GM18909 (cell line): ENCODE measurements around the gene RNF38.
"Not testable (repeated sequence)": the region's sequence is repeated elsewhere in the genome, so short reads cannot be mapped to it uniquely, and the experiment has no call there.

ENCODE experiments used
- ATAC-seq: cut with Tn5 transposase; IDR thresholded peaks from one replicate; pipeline ENCODE4 v1.9.1; 2021; ENCODE audit warnings: mild to moderate bottlenecking; ENCODE audit not compliant: unreplicated experiment, poor library complexity

The RNF38 gene

DNA sequence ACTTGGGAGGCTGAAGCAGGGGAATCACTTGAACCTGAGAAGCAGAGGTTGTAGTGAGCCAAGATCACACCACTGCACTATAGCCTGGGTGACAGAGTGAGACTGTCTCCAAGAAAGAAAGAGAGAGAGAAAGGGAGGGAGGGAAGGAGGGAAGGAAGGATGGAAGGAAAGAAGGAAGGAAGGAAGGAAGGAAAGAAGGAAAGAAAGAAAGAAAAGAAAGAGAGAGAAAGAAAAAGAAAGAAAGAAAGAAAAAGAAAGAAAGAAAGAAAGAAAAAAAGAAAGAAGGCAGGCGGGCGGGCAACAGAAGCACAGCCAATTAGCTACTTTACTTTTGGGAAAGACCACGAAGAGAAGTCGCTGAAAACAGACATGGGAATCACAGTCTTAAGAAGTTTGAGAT is 9.0 kb upstream of the RNF38 start:
- not testable (repeated sequence) for ATAC-seq

DNA sequence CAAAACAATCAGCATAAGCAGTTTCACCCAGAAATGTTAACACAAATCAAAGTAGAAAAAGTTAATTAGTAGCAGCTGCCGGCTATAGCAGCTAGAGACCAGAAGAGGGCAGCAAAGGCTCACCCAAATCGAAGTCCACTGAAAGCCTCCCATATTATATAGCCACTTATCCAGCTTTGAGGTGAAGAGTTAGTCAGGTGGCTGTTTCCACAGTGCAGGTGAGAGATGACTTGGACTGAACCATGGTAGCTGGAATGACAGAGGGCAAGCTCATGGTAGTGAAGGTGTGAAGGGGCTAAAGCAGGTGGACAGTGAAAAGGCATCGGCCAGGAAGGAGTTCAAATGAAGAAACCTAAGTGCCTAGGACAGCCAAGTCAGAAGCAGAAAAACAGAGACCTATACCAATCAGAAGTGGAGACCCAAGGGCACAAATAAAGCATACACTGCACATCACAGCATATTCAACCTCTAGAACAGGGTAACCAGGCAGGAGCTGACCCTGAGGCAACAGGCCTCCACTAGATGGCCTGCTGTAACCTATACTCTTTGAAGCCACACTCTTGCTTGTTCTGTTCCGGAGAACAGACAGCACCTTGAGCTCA is 7.2 kb upstream of the RNF38 start:
- ATAC-seq, result peak; percentile 43

DNA sequence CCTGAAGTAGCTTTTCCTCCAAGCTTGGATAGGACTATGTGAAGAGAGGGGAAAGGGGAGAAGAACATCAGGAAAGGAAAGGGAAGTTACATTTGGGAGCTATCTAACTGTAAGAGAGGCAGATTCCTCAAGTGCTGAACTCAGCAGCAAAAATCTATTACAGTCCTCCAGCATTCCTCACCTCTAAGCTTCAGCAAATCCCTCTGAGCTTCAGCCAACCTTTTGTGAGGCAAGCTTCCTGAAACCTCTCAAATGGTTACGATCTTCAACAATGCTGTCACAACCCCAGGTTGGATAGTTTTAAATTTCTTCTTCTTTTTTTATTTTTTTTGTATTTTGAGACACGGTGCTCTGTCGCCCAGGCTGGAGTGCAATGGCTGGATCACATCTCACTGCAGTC is 2.5 kb upstream of the RNF38 start:
- ATAC-seq, result no peak

DNA sequence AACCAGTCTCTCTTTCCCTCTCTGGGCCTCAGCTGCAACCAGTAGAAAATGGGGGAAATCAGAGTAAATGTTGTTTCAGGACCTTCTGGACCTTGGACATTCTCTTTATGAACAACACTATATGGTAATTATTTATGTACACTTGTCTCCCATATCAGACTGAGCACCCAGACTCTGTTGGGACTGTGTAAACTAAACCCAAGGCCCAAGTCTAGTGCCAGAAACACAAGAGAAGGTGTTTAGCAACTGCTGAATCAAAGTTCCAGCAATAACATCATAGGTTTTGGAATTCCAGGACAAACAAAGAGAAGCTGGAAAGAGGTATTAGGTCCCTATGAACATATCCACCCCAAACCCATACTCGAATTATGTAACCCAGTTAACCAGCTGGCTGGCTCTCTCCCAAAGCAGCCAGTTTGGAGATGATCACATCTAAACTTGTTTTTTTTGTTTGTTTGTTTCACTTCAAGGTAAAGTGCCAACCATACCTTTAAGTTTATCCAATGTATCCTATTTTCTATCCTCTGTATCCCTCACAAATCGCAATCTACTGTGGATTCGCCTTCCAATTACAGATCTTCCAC is 1.9 kb upstream of the RNF38 start:
- ATAC-seq, result no peak

DNA sequence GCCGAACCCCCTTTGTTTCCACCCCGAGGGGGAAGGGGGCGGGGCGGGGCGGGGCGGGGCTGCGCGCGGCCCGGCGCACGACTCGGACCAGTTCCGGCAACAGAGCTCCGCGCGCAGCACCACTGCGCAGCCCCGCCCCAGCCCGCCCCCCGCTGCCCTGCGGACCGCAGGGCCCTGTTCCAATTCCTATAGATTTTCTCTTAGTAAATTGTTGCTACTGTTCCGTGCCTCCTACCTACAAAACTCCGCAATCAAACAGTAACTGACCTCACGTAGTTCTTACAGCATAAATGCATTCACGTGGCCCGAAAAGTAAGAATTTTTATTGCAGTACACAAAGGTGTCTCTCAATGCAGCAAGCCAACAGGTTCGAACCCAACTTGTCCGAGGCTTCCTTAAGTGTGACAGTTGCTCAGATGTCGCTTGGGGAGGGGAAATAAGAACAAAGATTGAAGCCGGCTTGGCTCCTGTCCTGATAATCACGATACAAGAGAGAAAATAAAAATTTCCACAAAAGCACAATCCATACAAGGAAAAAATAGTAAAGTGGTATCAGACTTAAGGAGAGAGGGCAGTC is 1.2 kb upstream of the RNF38 start:
- ATAC-seq, result peak; percentile 70

DNA sequence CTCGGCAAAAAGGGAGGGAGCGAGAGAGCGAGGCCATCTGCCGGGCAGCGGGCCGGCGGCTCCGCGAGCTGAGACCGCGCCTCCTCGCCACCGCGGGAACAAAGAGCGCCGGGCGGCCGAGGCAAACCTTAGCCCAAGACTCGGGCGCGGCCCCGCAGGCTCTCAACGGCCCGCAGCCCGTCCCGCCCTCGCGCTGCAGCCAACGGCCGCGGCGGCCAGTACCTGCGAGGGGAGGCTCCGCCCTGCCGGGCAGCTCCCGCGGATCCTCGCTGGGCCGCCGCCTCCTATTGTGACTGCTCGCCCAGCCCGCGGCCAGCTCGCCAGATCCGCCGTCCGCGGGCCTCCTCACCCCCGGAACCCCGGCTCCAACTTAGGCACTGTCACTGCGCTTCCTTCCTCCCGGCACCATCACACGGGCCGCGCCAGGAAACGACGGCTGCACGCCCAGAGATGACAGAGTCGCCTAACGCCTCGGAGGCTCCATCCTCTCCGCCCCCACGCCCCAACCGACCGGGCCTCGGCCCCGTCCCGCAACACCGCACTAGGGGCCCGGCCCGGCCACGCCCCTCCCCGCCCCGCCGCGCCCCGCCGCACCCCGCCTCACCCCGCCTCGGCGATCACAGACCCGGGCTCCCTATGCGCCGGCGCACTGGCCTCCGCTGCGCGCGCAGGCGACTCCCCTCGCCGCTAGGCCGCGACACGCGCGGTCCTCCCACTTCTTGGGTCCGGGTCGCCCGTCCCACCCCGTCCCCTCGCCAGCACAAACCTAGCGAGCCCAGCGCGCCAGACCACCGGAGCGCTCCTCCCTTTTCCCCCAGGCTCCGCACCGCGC is 479 bp upstream of the RNF38 start:
- peak; percentile 64 for ATAC-seq

DNA sequence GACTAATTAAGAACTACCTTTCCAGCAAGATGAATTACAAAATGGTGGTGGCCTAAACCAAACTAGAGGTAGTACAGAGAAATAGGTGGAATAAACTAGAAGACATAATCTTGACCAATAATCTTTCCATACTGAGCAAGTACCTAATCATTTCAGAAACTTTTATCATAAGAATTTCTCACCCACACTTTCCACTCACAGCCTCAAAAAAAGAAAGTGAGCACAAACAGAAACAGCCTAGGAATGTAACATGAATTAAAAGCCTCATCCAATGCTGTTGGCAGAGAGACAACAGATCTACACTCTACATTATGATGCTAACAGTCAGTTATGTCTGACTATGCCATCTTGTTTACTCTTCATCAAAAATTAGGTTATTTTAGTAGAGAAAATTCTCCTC is 1.3 kb downstream of the RNF38 start:
- no peak for ATAC-seq

DNA sequence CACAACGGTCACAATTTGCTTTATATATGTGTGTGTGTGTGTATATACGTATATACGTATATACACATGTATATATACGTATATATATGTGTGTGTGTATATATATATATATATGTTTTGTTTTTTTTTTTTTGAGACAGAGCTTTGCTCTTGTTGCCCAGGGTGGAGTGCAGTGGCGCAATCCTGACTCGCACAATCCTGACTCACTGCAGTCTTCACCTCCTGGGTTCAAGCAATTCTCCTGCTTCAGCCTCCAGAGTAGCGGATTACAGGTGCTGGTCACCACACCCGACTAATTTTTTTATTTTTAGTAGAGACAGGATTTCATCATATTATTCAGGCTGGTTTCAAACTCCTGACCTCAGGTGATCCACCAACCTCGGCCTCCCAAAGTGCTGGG is 3.1 kb downstream of the RNF38 start:
- no peak for ATAC-seq

DNA sequence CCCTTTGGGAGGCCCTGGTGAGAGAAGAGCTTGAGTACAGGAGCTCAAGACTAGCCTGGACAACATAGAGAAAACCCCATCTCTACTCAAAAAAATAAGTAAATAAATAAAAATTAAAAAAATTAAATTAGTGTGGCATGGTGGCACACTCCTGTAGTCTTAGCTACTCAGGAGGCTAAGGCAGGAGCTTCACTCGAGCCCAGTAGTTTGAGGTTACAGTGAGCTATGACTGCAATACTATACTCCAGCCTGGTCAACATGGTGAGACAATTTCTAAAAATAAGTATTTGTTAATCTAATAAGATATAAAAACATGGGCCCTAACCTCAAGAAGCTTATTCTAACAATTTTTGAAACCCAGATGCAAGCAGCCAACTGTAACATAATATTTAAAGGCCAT is 7.6 kb downstream of the RNF38 start:
- ATAC-seq, result no peak

DNA sequence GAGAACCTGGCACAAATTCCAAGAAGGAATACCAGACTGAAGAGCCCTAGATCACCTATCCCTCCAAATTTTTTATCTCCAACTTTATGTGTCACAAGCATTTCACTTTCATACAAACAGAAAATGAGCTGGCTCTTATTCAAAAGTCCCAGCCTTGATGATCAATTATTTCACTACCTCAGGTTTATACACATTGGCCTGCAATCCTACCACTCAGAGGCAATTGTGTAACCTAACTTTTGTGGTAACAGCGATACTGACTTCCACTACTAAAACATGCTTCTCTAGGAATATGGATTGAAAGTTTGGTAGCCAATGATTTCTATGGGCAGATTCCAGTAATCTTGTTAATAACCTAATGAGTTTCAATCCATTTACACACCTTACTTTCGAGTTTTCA is 10.5 kb downstream of the RNF38 start:
- ATAC-seq, result no peak

DNA sequence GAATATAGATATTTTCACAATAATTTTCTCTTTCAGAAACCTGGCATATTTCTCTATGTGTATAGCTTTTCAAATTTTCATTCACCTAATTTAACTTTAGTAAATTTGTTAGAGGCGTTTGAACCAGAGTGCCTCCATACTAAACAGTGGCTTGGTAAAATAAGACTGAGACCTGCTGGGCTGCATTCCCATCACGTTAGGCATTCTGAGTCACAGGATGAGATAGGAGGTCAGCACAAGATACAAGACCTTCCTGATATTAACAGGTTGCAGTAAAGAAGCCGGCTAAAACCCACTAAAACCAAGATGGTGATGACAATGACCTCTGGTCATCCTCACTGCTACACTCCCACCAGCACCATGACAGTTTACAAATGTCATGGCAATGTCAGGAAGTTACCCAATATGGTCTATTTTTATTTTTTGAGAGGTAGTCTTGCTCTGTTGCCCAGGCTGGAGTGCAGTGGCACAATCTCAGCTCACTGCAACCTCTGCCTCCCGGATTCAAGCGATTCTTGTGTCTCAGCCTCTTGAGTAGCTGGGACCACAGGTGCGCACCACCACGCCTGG is 13.6 kb downstream of the RNF38 start:
- ATAC-seq, result not testable (repeated sequence)

DNA sequence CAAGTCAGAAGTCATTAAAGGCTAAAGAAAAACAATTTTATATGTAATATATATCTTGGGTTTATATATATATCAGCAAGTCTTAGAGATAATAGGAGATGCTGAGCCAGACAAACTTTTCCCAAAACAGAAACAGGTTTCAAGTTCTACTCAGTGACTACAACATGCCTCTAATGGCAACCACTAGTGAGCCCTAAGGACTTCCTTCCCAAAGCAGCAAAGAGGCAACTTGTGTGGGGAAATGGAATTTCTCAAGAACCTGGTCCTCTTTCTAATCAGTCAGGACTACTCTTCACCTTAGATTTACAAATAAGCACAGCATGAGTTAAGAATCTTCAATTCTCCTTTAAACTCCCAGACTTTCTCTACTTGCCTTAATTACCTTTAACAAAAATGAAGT is 17.6 kb downstream of the RNF38 start:
- ATAC-seq, result no peak

DNA sequence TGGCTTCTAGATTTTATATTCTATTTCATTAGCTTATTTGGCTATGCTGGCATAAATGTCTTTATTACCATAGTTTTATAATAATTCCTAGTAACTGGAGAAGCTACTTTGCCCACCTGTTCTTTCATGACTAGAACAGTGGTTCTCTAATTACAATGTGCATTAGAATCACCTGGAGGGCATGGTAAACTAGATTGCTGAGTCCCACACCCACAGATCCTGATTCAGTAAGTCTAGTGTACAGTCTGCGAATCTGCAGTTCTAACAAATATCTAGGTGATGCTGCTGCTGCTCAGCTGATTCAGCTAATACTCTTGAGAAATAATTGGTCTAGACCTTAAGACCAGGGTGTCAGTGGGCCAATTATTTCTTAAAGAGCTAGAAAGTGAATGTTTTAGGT is 35.5 kb downstream of the RNF38 start:
- ATAC-seq, result no peak

DNA sequence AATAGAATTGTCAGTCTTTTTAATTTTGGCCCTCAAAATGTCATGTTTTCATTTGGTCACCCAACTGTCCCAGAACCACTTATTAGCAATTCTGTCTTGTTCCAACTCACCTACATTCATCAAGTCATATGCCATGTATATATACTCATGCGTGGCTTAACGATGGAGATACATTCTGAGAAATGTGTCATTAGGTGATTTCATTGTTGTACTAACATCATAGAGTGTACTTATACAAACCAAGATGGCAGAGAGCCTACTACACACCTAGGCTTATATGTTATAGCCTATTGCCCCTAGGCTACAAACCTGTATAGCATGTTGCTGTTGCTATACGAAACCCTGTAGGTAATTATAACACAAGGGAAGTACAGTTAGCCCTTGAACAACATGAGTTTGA is 36.6 kb downstream of the RNF38 start:
- no peak for ATAC-seq

DNA sequence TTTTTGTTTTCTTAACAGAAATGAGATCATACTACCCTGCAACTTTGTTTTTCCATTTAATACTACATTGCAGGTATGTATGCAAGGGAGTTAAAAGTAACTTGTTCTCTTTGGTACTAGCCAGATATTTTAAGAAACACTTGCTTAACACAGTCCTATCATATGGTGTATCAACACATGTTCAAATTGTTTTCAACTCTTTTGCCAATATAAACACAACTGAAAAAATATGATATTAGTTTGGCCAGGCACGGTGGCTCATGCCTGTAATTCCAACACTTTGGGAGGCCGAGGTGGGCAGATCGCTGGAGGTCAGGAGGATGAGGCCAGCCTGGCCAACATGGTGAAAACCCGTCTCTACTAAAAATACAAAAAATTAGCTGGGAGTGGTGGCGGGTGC is 41.6 kb downstream of the RNF38 start:
- ATAC-seq, result no peak

DNA sequence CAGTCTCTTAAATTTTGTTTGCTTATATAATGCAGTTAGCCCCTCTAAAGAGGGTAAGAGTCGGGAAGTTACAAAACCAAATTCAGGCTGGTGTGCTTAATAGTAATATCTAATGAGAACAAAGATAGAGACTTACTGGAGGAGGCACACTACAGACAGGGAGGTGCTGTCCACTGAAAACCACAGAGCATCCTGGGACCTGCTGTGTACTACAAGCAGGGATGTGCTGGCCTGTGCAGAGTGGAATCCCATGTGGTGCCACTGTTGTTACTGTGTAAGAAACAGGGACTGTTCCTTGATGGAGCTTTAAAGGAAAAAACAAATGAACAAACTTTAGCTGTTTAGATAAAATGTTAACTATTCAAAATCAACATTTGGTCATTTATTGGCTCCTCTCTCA is 42.4 kb downstream of the RNF38 start:
- ATAC-seq, result no peak

DNA sequence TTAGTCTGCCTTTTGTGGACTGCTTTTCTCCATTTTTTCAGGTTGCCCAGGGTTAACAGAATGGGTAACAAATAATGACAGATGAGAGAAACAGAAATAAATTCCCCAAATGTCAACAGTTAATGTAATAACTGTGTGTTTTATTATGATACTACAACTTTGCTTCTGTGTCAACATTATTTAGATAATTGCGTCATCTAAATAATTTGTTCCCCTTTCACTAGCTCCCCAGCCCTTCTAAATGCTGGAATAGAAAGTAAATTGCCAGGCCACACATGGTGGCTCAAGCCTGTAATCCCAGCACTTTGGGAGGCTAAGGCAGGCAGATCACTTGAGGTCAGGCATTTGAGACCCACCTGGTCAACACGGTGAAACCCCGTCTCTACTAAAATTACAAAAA is 53.5 kb downstream of the RNF38 start:
- ATAC-seq, result no peak

DNA sequence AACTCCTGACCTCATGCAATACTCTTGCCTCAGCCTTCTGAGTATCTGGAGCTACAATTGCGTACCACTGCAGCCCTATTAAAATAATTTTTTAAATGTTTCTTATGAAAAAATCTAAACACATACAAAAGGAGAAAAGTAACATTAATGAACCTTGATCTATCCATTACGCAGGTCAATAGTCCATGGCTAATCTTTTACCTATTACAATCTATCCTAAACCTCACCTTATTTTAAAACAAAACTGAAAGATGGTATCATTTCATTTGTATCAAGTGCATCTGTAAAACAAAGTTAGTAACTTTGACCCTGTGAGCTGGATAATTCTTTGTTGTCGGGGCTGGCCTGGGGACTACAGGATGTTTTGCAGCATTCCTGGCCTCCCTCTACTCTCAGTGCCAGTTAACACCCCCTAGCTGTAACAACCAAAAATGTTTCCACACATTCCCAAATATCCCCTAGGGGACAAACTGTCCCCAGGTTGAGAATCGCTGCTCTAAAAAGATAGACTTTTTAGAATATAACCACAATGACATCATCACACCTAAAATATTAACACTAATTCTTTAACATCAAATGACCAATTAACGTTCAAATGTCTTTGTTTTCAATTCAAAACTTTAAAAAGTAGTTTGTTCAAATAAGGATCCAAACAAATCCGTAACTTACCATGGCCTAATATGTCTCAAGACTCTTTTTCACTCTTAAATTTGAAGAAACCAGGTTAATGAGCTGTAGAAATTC is 54.8 kb downstream of the RNF38 start:
- no peak for ATAC-seq

DNA sequence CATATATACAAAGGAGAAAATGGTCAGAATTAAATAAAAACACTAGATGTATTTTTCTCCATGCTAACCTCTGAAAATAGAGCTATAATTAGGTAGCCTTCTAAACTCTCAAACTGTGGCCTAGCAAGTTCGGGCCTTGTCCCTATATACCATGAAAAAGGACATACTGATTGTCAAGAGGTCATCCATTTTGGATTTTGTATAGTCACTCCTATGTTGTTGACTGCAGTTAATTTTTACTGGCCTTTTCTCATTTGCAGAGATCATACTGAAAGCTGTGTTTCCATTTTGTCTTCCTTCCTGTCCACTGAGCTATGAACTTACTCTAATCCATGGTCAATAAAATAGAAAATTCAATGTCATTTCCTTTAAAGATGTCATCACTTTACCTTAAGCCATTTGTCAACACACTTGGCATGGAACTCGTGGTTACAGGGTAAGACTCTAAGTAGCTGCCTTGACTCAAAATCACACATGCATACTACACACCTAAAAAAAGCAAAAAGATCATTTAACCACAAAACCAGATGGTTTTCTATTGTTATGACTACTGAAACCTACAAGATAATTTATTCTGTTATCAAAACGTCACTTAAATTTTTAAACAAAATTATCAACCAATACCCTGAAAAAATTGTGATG is 58.0 kb downstream of the RNF38 start:
- ATAC-seq, result no peak

DNA sequence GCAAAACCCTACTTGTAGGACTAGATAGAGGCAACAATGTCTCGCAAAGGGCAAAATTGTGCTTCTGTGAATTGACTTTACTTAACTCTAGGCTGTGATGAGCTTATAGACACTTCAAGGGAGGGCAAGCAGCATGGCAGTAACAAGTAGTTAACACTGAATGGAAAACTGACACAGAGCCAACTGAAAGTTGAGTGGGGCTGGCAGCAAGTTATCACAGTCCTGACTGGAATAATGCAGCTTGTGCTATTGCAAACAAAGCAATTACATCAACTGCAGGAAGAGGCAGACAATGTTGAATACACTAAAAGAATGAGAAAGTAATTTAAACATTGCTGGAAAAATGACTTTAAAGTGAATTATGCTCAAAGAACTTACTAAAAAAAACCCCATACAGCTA is 62.2 kb downstream of the RNF38 start:
- no peak for ATAC-seq
